Measurements from ENCODE around the gene IFNL4.
"Not testable (repeated sequence)": the region's sequence is repeated elsewhere in the genome, so short reads cannot be mapped to it uniquely, and the experiment has no call there.

Gene IFNL4

DNA sequence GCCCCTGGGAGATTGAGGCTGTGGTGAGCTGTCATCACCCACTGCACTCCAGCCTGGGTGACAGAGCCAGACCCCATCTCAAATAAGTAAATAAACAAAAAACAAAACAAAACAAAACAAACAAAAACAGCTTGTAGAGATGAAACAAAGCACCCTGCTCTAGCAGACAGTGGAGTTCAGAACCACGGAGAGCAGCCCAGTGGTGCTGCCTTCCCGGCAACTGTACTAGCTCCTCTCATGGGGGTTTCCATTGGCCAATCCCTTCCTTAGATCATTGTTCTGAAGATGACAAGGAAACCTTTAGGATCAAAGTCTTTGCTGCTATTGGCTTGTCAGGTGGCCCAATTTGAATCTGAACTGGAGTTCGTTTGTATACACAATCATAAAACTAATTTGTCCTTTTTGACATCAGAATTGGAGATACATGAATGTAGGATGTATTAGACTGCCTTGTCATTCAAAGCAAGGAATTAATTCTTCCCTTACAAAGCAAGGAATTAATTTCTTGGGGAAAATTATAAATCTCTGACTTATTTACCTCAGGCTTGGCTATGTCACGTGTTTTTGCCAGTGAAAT lies 24.9 kb downstream of the IFNL4 start:
- no peak for DNase-seq (ENCODE audit: low read depth in 3 of 3)

DNA sequence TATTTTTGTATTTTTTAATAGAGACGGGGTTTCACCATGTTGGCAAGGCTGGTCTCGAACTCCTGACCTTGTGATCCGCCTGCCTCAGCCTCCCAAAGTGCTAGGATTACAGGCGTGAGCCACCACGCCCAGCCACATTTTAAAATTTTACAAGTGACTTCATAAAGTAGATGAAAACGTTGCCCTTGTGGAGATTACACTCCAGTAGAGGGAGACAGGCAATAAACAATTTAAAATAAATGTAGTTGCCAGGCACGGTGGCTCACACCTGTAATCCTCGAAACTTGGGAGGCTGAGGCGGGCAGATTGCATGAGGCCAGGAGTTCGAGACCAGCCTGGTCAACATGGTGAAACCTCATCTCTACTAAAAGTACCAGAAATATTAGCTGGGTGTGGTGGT lies 29.5 kb downstream of the IFNL4 start:
- DNase-seq (ENCODE audit: low read depth in 3 of 3) = not testable (repeated sequence)

DNA sequence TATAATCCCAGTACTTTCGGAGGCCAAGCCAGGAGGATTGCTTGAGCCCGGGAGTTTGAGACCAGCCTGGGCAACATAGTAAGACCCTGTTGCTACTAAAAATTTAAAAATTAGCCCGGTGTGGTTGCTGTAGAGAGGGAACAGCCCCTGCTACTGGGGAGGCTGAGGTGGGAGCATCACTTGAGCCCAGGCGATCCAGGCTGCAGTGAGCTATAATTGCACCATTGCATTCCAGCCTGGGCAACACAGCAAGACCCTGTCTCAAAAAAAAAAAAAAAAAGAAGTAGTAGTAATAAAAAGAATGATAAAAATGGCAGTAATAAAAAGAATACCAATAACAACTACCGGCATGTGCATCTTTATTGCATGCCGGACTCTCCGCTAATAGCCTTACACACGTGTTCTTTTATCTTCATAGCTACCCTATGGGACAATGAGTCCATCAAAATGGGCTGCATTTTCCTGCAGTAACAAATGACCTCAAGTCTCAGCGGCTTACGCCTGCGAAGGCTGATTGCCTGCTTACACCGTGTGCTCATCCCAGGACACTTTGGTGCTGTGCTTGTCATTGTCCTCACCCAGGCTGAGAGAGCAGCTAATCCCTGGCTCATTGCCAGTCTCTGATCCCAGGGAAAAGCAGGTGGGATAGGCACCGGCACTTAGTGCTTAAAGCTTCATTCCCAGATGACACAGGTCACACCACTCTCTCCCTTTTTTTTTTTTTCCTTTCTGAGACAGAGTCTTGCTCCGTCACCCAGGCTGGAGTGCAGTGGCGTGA lies 30.2 kb downstream of the IFNL4 start:
- no peak for DNase-seq (ENCODE audit: low read depth in 3 of 3)

- no peak for DNase-seq (ENCODE audit: low read depth in 3 of 3)
Observed at GRCh38 chr19:39217094-39217493, 31.6 kb downstream of the IFNL4 start.

DNA sequence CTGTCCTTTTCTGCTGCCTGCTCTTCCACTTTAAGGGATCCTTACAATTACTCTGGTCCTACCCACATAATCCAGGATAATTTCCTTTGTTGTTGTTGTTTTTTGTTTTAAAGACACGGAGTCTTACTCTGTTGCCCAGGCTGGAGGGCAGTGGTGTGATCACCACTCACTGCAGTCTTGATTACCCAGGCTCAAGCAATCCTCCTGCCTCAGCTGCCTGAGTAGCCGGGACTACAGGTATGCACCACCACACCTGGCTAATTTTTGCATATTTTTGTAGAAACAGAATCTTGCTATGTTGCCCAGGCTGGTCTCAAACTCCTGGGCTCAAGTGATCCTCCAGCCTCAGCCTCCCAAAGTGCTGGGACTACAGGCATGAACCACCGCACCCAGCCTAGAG lies 33.3 kb downstream of the IFNL4 start:
- DNase-seq (ENCODE audit: low read depth in 3 of 3) = not testable (repeated sequence)

DNA sequence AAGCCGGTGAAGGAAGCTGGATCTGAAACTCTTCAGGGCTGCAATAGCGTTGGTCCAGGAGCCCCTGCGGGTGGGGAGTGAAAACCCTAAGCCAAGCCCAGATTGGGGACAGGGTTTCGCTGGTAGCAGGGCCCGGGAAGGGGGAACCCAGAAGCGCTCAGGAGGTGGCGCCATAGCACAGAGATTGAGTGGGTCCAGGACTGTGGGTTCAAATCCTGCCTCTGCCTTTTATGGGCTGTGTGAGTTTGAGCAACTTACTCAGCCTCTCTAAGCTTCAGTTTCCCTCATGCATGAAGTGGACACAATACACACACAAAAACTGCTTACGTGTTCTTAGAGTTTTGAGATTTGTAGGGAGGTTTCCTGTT lies 36.3 kb downstream of the IFNL4 start:
- peak; percentile 37 to 63 (median 38) for DNase-seq (ENCODE audit: low read depth in 3 of 3)

DNA sequence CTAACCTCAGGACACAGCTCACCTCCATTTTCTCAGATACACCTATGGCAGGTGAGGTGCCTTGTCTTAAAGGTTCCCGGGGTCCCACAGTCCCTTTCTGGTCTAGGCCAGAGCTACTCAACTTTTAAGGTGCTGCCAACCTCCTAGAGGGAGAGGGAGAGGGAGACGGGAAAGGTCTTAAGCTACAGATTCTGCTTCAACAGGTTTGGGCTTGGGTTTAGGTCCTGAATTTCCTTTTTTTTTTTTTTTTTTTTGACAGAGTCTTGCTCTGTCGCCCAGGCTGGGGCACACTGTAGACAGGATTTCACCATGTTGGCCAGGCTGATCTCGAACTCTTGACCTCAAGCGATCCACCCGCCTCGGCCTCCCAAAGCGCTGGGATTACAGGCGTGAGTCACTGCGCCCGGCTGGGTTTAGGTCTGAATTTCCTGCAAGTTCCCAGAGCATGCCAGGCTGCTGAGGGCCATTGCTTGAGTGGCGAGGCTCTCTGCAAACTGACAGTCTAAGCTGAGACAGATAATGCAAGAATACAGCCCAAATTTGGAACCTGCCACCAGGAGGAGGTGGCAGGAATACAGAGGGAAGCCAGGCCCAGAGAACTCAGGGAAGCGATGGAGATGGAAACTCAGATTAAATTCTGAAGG lies 36.8 kb downstream of the IFNL4 start:
- DNase-seq (ENCODE audit: low read depth in 3 of 3) = no peak

- no peak for DNase-seq (ENCODE audit: low read depth in 3 of 3)
Observed at GRCh38 chr19:39209196-39209595, 39.5 kb downstream of the IFNL4 start.

GRCh38 chr19:39208175-39208795 lies 40.4 kb downstream of the IFNL4 start:
- no peak for DNase-seq (ENCODE audit: low read depth in 3 of 3)

DNA sequence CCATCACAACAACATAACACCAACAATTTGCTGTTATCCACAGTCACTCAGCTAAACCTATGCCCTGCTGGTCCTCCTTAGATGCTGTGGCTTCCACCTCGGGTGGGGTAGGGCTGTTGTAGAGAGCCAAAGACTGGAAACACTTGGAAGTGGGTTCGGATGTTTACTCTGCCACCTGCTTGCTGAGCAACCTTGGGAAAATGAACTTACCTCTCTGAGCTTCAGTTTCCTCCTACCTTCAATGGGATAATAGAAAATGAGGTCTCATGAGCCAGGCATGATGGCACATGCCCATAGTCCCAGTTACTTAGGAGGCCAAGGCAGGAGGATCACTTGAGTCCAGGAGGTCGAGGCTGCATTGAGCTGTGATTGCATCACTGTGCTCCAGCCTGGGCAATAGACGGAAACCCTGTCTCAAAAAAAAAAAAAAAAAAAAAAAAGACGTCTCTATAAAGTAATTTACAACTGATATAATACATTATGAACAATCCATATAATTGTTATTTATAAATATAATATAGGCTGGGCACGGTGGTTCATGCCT lies 41.3 kb downstream of the IFNL4 start:
- no peak for DNase-seq (ENCODE audit: low read depth in 3 of 3)

- DNase-seq (ENCODE audit: low read depth in 3 of 3) = no peak
Observed at GRCh38 chr19:39206122-39206521, 42.5 kb downstream of the IFNL4 start.

DNA sequence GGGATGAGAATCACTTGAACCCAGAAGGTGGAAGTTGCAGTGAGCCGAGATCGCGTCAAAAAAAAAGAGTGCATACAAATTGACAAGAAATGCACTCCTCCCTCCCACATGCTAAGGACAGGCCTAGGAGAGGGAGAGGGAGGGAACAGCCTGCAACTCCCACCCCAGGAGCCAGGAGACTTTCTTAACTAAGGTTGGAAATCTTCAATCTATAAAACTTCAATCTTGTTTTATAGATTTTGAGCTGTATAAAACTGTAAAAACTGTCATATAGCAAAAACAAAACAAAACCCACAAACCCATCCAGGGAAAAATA lies 43.2 kb downstream of the IFNL4 start:
- no peak for DNase-seq (ENCODE audit: low read depth in 3 of 3)

GRCh38 chr19:39203372-39204341 lies 45.0 kb downstream of the IFNL4 start, which contains the start of gene SYCN:
Gene SYCN, minus strand, starts transcription at chr19:39204263. Its CDS starts 9 bp downstream, at chr19:39204254.
- no peak for DNase-seq (ENCODE audit: low read depth in 3 of 3)

DNA sequence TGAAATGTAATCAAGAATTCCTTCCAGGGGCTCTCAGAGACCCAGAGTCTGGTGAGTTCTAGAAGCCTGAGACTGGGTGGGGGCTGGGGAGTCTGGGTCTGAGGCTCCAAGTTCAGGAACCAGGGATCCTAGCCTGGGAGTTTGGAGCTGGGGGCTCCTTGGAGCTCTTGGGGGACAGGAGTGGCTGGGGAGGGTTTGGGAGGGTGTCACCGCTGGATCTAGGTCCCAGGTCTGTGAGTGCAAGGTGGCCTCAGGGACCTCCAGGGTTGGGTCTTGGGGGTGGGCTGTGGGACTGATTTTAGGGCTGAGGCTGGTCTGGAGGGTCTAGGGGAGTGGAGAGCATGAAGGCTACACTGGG lies 45.7 kb downstream of the IFNL4 start:
- no peak for DNase-seq (ENCODE audit: low read depth in 3 of 3)

DNA sequence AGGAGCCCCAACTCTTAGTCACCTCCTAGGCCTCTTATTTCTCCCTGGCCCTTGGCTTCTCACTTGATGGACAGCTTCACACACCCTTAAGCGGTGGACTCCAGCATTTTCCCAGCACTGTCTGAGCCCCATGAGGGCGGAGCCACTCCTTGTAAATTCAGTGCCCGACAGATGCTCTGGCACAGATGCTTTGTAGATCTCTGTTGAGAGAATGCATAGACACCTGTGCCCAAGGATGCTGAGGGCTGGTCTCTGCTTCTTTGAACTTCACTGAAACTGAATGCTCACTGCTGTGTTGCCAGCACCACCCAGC lies 47.9 kb downstream of the IFNL4 start:
- DNase-seq (ENCODE audit: low read depth in 3 of 3) = no peak

GRCh38 chr19:39200066-39200802 lies 48.4 kb downstream of the IFNL4 start:
- no peak for DNase-seq (ENCODE audit: low read depth in 3 of 3)

- DNase-seq (ENCODE audit: low read depth in 3 of 3) = no peak
Observed at GRCh38 chr19:39199025-39199424, 49.6 kb downstream of the IFNL4 start.

DNA sequence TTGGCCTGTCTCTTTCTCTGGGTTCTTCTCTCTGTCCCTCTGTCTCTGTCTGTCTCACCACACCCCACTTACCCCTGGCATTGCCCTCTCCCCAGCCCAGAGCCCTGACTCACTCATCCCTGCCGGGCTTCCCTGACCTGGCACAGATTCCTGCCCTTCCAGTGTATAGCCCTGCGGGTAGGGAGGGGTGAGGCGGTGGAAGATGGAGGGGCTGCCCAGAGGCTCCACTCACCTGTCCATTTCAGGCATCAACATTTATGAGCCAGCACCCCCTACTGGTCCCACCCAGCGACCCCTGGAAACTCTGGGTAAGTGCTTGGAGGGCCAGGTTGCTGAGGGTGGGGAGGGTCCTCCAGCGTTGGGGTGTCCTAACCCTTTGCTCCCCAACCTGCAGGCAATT lies 50.8 kb downstream of the IFNL4 start:
- DNase-seq (ENCODE audit: low read depth in 3 of 3) = no peak

GRCh38 chr19:39196860-39197562 lies 51.6 kb downstream of the IFNL4 start, which contains the start of gene NCCRP1:
Gene NCCRP1, plus strand, starts transcription at chr19:39196964. Its CDS starts 19 bp downstream, at chr19:39196983.
- DNase-seq (ENCODE audit: low read depth in 3 of 3) = no peak

DNA sequence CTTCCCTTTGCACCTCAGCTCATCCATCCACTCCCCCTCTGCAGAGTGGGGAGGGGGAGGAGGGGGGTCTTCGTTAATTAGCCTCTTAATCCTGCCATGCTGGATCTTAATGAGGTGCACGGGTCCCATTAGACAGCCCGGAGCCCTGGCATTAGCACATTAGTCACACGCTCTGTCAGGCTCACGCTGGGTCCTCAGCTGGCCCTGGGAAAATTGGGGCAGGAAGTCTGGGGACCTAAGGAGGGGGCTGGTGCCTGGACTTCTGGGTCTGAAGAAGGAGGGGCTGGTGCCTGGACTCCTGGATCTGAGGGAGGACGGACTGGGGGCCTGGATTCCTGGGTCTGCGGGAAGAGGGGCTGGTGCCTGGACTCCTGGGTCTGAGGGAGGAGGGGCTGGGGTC lies 52.3 kb downstream of the IFNL4 start:
- no peak for DNase-seq (ENCODE audit: low read depth in 3 of 3)

All from stimulated activated CD4-positive, alpha-beta T cell treated with anti-CD3 and anti-CD28 coated beads, TNF-alpha, amount 100 ng/mL, for 48 hours (primary cell).